ENCODE results near the gene WASHC3.

- TF ChIP-seq CTCF (IDR thresholded peaks at IDR 0.05; ENCODE audit: borderline replicate concordance, extremely low read depth, low read length, poor library complexity, severe bottlenecking) = no peak
- no peak for TF ChIP-seq EZH2 (IDR thresholded peaks at IDR 0.05; ENCODE audit: borderline replicate concordance, low read depth, low read length, severe bottlenecking)
These were observed 39.5 kb downstream of the WASHC3 start for GRCh38 chr12:102022286-102022685.

Measured in DND-41 (cell line).